Activated B cell treated with CpG ODN at 0.5 μM for 24 hours (primary cell): ENCODE results near the gene ADCY5. TPM values are rescaled to one million over a fixed set of nuclear protein-coding genes. Genes with fewer than 3 reads are reported as not detected.

ENCODE experiments used
- ATAC-seq: fragments of 200-7000 bp; cut with Tn5 transposase; one replicate; pipeline ENCODE4 v1.10.0; 2021; ENCODE audit warnings: low read depth, mild to moderate bottlenecking, moderate library complexity
- CTCF ChIA-PET: fragments of 350-600 bp; sonication (Branson Sonifier 250); formaldehyde crosslinking; loops from one replicate; lab custom pipeline; 2021; ENCODE audit warnings: antibody characterized with exemption; lab: Charles Lee
- POLR2A ChIA-PET: fragments of 350-600 bp; sonication (Branson Sonifier 250); formaldehyde crosslinking; loops from one replicate; lab custom pipeline; 2021; ENCODE audit warnings: antibody characterized with exemption; lab: Charles Lee
- DNase-seq: peaks from one replicate; pipeline ENCODE4 v3.0.0; 2022
- H3K27ac Mint-ChIP-seq: one replicate; pipeline ENCODE4 v1.8.0; 2020; ENCODE audit warnings: mixed read lengths
- H3K27me3 Mint-ChIP-seq: one replicate; pipeline ENCODE4 v1.8.0; 2021; ENCODE audit warnings: mixed read lengths
- H3K36me3 Mint-ChIP-seq: one replicate; pipeline ENCODE4 v1.8.0; 2021; ENCODE audit warnings: low read depth, mixed read lengths
- H3K4me1 Mint-ChIP-seq: one replicate; pipeline ENCODE4 v1.8.0; 2021; ENCODE audit warnings: mixed read lengths
- H3K4me3 Mint-ChIP-seq: one replicate; pipeline ENCODE4 v1.8.0; 2020; ENCODE audit warnings: mild to moderate bottlenecking, mixed read lengths
- H3K9me3 Mint-ChIP-seq: one replicate; pipeline ENCODE4 v1.8.0; 2020; ENCODE audit warnings: mixed read lengths
- intact Hi-C: fragments of 100-400 bp; cut with micrococcal nuclease; formaldehyde crosslinking; loops from one replicate; pipeline ENCODE4 v1.15.1; 2024
- total RNA-seq: library from RNA; stranded (reverse); gene quantifications from 2 replicates; pipeline ENCODE4 v1.2.3, GENCODE V29; 2022
- TF ChIP-seq, protein P1 (sequence below): fragments of 200-600 bp; IDR thresholded peaks from one replicate; pipeline ENCODE4 v1.8.0; 2022; ENCODE audit warnings: antibody characterized with exemption, mild to moderate bottlenecking

ADCY5 gene
- total RNA-seq, 1 donor from 2014 or later, result not detected

DNA sequence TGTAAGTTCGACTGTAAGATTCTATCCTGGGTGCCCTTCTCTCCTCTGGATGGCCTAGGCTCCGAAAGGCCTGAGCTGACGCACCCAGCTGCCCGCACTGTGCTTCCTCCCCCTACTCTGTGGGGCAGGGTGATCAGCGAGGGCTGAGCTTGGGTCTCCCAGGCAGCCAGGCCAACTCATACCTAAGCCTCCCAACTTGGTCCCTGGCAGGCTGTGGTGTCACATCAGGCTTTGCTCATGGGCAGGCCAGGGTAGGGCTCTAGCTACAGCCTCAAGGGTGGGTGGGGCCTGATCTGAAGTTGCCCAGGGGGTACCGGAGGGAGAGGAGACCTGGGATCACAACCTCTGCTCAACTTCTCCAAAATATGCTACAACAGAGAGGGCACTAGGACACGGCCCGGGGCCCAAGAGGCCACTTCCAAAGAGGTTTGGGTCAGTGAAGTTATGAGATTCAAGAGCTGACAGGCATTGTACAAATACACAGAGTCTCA, 123.1 kb downstream of the ADCY5 start:
- no peaks in the 10 kb centered on the region for H3K9me3 Mint-ChIP-seq
- no peaks in the 10 kb centered on the region for H3K36me3 Mint-ChIP-seq
- H3K4me3 Mint-ChIP-seq, result no peak overlapping the region
- POLR2A ChIA-PET, result no interaction called here
- CTCF ChIA-PET, result interaction anchor here (0.6 to 2.2 kb wide), 2 partner anchors 233 to 997 kb away, joined by 4 to 8 read pairs; no protein-coding TSS in a partner anchor
- TF ChIP-seq, protein P1, sequence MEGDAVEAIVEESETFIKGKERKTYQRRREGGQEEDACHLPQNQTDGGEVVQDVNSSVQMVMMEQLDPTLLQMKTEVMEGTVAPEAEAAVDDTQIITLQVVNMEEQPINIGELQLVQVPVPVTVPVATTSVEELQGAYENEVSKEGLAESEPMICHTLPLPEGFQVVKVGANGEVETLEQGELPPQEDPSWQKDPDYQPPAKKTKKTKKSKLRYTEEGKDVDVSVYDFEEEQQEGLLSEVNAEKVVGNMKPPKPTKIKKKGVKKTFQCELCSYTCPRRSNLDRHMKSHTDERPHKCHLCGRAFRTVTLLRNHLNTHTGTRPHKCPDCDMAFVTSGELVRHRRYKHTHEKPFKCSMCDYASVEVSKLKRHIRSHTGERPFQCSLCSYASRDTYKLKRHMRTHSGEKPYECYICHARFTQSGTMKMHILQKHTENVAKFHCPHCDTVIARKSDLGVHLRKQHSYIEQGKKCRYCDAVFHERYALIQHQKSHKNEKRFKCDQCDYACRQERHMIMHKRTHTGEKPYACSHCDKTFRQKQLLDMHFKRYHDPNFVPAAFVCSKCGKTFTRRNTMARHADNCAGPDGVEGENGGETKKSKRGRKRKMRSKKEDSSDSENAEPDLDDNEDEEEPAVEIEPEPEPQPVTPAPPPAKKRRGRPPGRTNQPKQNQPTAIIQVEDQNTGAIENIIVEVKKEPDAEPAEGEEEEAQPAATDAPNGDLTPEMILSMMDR, result no peak
- H3K4me1 Mint-ChIP-seq, result no peaks in the 10 kb centered on the region
- H3K27me3 Mint-ChIP-seq, result peaks cover 5% of the 10 kb centered on the region
- DNase-seq, result no peak
- H3K27ac Mint-ChIP-seq, result no peak overlapping the region
- ATAC-seq, result no peak
- intact Hi-C loops, result no loop called here

DNA sequence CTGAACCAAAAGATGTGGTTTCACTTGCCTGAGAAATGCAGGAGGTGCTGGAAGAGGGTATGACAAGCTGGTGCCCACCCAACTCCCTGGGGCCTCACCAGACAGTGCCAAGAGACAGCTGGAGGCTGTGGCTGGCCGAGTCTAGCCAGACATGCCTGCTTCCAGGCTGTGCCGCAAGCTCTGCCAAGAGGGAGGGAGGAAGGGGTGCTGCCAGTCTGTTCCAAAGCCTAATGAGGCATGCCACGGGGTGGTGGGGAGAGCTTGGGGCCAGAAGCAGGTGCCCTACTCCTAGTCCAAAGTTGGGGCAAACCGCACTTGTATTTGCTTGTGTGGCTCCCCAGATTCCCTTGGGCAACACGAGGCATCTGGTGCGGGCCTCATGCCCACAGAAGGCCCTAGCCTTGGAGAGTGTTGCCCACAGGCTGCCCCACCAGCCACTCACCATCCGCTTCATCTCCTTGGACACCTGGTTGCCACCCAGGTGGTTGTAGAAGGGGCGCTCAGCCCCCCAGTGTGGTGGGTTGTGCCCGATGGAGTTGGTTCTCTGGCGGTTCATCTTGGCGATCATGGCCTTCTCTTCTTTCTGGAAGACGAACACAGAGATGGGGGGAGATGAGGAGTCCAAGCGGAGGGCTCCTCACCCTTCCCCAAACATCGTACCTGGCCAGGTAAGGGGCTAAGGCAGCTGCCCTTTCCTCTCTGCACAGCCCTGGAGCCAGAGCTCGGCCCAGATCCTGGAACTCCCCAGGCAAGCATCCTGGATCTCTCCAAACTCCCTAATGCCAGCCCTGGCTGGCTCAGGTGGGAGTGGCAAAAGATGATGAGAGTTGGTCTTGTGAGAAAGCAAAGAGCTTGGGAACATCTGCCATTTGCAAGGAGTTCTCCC, 123.8 kb downstream of the ADCY5 start:
- no peak for ATAC-seq

DNA sequence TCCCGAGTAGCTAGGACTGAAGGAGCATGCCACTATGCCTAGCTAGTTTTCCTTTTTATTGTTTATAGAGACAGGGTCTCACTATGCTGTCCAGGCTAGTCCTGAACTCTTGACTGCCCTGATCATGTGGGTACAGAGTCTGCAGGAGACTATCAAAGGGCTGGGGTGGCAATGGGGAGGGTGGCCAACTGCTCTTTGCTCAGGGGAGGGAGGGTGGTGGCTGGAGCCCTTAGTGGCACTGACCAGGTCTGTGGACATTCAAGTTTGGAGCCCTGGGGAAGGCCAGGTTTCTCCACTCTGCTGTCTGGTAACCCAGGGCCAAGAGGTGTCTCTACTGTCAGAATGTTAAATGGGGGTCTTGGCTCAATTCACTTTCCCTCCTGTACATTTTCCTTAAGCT, 125.1 kb downstream of the ADCY5 start:
- ChIA-PET CTCF (no interaction called here), POLR2A (no interaction called here)
- TF ChIP-seq, protein P1, result no peak
- H3K9me3 Mint-ChIP-seq, result no peaks in the 10 kb centered on the region
- H3K36me3 Mint-ChIP-seq, result no peaks in the 10 kb centered on the region
- H3K4me1 Mint-ChIP-seq, result no peaks in the 10 kb centered on the region
- DNase-seq (no peak), ATAC-seq (no peak)
- intact Hi-C loops, result no loop called here
- H3K27ac Mint-ChIP-seq, result no peak overlapping the region
- peaks cover 3% of the 10 kb centered on the region for H3K27me3 Mint-ChIP-seq
- H3K4me3 Mint-ChIP-seq, result no peak overlapping the region

More for the DNA sequence above, 123.8 kb downstream of the ADCY5 start:
- TF ChIP-seq, protein P1, result no peak
- ChIA-PET CTCF (interaction anchor here (0.6 to 2.2 kb wide), 2 partner anchors 234 to 996 kb away, joined by 4 to 8 read pairs; no protein-coding TSS in a partner anchor), POLR2A (no interaction called here)
- Mint-ChIP-seq H3K27me3 (peaks cover 5% of the 10 kb centered on the region), H3K4me1 (no peaks in the 10 kb centered on the region), H3K4me3 (no peak overlapping the region), H3K36me3 (no peaks in the 10 kb centered on the region), H3K27ac (no peak overlapping the region), H3K9me3 (no peaks in the 10 kb centered on the region)
- DNase-seq, result no peak
- intact Hi-C loops, result no loop called here

DNA sequence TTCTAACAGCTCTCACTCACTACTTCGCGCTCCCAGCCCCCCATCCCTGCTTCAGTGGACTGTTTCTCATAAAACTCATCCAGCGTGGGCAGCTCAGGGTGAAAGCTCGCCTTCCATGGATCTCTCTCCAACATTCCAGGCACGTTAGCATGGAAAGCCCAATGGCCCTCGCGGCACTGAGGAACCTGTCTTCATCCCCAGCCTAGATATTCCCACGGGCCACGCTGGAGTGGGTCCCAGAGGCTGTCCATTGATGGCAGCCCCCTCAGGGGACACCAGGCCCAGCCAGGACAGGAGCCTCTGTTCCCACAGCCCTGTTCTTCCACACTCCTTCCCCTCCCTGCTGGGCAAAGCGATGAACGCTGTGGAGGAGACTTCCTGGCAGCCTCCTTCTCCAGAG, 126.0 kb downstream of the ADCY5 start:
- no peaks in the 10 kb centered on the region for H3K9me3 Mint-ChIP-seq
- ChIA-PET POLR2A (no interaction called here), CTCF (no interaction called here)
- H3K36me3 Mint-ChIP-seq, result no peaks in the 10 kb centered on the region
- no peak overlapping the region for H3K27ac Mint-ChIP-seq
- ATAC-seq (no peak), DNase-seq (no peak)
- no peak overlapping the region for H3K4me3 Mint-ChIP-seq
- peaks cover 2% of the 10 kb centered on the region for H3K27me3 Mint-ChIP-seq
- no peaks in the 10 kb centered on the region for H3K4me1 Mint-ChIP-seq
- intact Hi-C loops, result no loop called here
- TF ChIP-seq, protein P1, result no peak

DNA sequence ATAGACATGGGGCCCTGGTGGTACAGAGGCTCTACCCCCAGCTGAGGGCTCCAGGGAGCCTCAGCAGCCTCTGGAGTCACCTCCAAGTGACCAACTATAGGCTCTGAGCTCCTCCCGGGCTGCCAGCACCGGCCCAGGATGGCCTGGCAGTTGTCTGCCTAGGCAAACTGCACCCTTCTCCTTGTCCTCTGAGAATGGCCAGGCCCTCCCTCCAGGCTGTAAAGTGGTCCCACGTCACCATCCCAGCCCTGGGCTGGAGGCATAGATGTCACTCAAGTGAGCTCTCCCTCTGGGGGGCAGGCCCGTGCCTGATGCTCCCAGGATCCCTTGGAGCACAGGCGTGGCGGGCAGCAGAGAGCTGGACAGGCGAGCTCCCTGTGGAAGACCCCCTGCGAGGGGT, 127.1 kb downstream of the ADCY5 start:
- Mint-ChIP-seq H3K4me3 (no peak overlapping the region), H3K9me3 (no peaks in the 10 kb centered on the region), H3K27ac (no peak overlapping the region), H3K4me1 (no peaks in the 10 kb centered on the region), H3K27me3 (peaks cover 2% of the 10 kb centered on the region), H3K36me3 (no peaks in the 10 kb centered on the region)
- TF ChIP-seq, protein P1, result no peak
- DNase-seq (no peak), ATAC-seq (no peak)
- ChIA-PET CTCF (no interaction called here), POLR2A (no interaction called here)
- intact Hi-C loops, result no loop called here
